ENCODE data around the gene ERGIC2.
"Not testable (repeated sequence)": the region's sequence is repeated elsewhere in the genome, so short reads cannot be mapped to it uniquely, and the experiment has no call there.

Gene ERGIC2

DNA sequence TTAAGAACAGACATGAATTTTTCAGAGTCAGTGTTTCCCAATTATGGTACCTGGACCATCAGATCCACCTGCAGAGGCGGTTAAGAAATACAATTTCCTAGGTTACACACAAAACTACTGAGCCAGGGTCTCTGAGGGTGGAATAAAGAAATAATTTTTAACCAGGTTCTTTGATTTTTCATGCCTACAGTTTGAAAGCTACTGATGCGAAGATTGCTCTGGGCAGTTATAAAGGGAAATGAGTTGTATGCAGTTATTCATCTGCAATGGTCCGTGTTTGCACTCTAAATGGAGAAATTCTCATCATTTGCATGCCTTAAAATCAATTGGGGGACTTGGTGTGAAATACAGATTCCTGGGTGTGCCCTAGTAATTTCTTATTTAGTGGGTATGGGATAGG is 89.7 kb downstream of the ERGIC2 start:
- no peak for DNase-seq

DNA sequence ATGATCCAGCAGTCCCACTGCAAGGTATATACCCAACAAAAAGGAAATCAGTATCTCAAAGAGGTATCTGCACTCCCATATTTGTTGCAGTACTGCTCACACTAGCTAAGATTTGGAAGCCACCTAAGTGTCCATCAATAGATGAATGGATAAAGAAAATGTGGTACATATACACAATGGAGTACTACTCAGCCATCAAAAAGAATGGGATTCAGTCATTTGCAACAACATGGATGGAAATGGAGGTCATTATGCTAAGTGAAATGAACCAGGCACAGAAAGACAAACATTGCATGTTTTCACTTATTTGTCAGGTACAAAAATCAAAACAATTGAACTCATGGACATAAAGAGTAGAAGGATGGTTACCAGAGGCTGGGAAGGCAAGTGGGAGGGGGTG is 90.5 kb downstream of the ERGIC2 start:
- DNase-seq = not testable (repeated sequence)

DNA sequence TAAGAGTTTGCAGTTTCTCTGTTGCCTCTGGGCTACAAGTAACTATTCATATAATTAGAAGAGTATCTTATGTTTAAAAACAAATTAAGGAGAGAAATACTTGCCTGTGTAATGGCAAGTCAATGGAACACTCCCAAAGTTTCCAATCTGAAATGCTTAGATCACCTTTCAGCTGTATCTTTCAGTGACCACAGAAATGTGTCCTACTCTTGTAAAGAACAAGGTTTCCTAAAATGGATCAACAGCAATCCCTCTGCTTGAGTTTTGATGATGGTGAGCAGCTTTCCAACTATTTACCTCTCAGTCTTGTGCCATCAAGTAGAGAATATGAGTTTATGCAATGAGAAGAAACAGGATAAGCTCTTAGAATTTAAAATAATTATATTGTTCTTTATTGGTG is 92.9 kb downstream of the ERGIC2 start:
- DNase-seq = no peak

DNA sequence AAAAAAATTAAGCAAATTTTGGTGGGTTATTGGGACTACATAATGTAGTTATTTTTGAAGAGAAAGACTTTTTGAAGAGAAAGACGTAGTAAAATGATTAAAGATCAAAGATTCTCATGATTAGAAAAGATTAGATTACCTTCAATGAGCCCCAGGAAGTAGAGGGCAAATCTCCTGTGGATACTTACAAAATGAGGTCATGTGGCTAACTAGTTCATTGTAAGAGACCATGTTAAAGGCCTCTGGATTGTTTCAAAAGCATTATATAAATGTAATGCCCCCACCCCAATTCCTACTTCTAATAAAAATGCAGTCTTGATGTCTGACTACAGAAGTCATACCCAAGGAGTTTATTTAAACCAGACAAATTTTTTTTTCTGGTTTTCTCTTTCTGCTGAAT is 93.3 kb downstream of the ERGIC2 start:
- DNase-seq = no peak
